Fibroblast of skin of back (primary cell): ENCODE results near the gene FBXO8.
A peak's percentile ranks its signal among the peaks of the same experiment; 100 is the strongest.
"Not testable (repeated sequence)": the region's sequence is repeated elsewhere in the genome, so short reads cannot be mapped to it uniquely, and the experiment has no call there.

Source experiments
- DNase-seq: peaks from one replicate; pipeline ENCODE4 v3.0.0-alpha.2; 2013

FBXO8 gene

DNA sequence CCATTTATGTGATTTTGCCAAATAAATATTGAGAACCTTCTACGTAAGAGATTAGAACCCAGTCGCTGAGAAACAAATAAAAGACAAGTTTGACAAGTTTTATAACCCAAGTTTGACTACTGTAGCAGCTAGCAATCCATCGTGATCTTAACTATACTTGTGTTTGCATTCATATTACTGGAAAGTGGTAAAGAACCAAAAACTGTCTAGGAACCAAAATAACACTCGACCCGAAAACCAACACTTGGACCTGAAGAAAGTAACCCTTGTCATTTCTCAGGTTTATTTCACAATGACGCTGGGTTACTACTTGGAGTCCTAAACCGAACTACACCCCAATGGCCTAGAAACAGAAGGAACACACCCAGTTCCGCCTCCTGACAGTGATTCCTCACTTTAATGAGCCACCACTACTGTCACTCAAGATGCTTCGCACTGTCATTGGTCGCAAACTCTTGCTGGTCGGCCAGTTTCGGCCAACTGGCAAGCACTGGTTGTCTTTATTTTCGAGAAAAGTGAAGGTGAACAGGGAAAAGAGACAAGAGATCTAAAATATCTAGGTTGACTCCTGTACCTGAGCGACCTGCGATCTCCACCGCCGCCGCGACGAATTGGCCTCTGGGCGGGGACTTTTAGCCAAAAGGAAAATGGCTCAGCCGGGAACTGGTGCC lies 496 bp downstream of the FBXO8 start:
- DNase-seq = peak; percentile 95

DNA sequence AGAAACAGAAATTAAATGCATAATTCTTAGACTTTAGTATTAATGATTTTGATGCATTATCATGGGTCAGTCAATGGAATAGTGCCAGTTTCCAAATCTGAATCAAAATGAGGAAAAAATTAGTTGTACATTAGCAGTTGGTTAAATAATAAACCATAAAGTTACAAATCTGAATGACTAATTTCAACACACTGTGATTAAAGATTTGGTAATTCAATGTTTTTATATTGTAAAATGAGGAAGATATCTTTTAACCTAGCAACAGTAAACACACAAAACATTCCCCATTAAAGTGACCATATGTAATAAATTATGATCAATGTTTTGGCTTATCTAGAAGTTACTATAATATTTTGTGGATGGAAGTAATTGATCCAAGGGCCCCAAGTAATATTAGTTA lies 1.6 kb downstream of the FBXO8 start:
- no peak for DNase-seq

DNA sequence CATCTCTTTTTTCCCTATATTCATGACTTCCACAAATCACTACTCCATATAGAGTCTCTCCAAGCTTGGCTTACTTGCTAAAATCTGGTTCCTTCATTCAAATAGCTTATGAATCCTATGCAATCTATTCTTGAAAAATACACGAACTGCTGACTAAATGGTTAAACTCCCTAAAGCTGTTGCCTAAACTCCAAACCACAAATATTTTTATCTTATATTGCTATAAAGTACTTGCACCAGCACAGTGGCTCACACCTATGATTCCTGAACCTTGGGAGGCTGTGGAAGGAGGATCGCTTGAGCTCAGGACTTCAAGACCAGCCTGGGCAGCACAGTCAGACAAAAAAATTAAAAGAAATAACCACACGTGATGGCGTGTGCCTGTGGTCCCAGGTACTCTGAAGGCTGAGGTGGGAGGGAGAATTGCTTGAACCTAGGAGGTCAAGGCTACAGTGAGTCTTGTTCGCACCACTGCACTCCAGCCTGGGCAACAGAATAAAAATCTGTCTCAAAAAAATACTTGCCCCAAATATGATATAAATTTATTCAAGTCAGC lies 2.2 kb downstream of the FBXO8 start:
- no peak for DNase-seq

DNA sequence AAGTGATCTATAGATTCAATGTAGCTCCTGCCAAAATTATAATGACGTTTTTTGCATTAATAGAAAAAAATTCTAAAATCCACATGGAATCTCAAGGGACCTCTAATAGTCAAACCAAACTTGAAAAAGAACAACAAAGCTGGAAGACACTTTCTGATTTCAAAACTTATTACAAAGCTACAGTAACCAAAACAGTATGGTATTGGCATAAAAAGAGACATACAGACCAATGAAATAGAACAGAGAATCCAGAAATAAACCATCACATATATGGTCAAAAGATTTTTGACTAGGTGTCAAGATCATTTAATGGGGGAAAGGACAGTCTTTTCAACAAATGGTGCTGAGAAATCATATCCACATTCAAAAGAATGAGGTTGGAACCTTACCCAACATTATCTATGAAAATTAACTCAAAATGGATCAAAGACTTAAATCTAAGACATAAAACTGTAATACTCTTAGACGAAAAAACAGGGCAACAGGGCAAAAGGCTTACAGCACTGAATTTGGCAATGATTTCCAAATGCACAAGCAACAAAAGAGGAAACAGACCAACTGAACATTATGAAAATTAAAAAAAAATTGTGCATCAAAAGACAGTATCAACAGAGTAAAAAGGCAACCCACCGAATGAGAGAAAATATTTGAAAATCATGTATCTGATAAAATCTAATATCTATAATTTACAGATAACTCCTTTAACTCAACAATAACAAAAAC lies 3.9 kb downstream of the FBXO8 start:
- no peak for DNase-seq

DNA sequence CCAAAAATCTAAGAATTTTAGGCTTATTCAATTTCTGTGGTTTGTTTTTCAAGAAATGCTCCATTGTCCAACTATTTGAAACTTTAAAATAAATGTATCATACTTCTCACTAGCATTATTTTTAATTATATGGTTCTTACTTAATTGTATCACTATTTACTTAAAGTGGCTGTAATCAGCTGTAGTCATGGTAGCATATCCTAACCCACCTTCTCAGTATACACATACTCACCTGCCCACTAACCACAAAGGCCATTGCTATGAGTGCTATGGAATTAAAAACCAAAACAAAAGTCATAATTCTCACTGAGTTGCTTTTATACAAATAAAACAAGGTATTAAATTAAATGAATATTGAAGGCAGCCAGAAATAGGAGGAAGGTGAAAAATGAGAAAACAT lies 5.0 kb downstream of the FBXO8 start:
- DNase-seq = no peak

DNA sequence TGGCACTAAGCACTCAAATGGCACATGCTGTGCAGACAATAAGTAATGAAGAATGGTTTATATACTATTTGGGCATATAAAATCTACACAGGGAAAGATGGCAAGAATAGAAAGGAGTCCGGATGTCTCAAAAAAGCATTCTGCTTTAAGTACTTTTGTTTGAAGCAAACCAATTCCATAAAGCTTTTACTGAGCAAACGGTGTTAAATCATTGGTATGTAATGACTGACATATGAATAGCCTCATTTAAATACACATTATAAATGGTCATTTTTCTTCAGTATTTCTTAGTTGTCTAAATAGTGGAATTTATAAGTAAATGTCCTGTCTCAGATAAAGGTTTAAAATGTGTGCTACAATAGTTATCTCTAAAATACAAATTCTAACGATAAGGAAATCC lies 6.0 kb downstream of the FBXO8 start:
- no peak for DNase-seq

DNA sequence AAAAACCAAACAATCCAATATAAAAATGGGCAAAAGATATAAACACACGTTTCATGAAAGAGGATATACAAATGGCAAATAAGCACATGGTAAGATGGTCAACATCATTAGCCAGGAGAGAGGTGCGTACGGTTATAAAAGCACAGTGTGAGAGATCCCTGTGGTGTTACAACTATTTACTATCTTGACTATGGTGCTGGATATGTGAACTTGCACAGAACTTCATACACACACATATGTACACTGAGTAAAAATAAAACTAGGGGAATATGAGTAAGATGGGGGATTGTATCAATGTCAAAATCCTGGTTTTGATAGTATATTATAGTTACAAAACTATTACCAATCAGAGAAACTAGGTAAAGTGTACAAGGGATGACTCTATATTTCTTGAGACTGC lies 8.4 kb downstream of the FBXO8 start:
- DNase-seq = no peak

DNA sequence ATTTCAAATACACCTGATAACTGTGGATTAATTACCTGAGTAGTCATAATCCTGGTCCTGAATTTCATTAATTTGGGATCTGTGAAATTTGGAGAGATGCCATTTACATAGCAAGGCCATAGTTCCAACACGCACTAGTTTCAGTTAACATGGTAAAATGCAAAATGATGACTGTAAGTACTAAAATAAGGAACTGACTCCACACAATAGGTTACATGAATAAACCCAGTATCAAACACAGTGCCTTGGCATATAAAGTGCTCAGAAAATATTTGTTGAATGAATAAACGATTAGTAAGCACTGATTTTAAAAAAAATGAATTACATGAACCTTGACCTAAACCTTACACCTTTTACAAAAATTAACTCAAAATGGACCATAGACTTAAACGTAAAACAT lies 9.0 kb downstream of the FBXO8 start:
- no peak for DNase-seq

DNA sequence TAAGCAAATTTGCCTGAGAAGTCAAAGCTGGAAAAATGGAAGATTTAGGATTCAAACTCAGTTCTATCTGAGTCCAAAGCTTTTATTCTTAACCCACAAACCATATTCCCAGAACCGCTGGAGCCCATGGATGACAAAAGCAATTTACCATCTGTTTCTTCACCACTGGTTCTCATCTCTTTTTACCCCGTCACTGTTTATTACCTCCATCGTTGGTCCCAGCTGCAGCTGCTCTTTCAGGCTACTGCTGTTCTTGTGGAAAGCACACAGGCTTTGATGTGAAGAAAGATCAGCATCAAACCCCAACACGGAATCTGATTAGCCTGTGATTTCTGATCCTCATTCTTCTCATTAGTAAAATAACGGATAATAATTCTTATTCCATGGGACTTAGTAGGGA lies 9.5 kb downstream of the FBXO8 start:
- no peak for DNase-seq

DNA sequence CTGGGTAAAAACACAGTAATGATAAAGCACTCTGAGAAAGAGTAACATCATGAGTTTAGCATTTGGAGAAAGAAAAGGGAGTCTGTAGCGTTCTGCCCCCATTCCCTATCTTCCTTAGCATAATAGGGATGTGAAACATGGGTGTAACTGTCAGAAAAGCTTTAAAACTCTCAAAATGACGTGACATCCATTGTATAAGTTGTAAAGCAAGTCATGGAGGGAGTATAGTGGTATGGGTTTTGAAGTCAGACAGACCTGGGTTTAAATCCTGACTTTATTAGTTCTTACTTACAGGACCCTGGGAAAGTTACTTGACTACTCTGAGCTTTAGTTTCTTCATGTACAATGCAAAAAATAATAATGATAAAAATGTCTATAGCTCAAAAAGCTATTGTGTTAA lies 17.1 kb downstream of the FBXO8 start:
- no peak for DNase-seq

DNA sequence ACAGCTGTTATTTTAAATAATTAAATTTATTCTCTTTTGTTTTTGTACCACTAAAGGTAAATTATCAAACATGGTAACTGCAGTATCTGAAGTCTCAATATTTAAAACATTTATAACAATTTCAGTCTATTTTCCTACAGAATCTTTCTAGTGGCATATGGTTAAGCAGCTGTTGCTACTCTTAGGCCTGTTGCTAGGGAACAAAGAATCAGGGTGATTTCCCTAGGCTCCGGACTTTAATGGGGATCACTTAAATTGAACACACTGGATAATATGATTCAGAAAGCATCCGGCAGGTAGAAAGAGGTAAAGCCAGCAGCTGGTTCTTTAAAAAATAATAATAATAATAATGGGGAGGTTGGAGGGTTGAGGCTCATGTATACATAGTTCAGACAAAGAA lies 17.6 kb downstream of the FBXO8 start:
- DNase-seq = no peak

DNA sequence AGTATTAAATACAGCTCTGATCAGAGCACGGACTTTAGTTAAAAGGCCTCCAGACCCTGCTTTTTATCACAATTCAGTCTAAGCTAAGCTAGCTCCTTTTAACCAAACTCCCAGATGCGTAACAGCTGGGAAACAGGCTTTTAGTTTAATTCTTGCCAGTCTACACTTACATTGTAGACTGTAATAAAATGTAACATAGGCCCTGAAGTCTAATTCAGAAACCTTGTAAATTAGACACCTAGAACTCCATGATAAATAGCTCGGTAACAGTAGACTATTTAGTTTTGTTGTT lies 20.1 kb downstream of the FBXO8 start:
- DNase-seq = no peak

DNA sequence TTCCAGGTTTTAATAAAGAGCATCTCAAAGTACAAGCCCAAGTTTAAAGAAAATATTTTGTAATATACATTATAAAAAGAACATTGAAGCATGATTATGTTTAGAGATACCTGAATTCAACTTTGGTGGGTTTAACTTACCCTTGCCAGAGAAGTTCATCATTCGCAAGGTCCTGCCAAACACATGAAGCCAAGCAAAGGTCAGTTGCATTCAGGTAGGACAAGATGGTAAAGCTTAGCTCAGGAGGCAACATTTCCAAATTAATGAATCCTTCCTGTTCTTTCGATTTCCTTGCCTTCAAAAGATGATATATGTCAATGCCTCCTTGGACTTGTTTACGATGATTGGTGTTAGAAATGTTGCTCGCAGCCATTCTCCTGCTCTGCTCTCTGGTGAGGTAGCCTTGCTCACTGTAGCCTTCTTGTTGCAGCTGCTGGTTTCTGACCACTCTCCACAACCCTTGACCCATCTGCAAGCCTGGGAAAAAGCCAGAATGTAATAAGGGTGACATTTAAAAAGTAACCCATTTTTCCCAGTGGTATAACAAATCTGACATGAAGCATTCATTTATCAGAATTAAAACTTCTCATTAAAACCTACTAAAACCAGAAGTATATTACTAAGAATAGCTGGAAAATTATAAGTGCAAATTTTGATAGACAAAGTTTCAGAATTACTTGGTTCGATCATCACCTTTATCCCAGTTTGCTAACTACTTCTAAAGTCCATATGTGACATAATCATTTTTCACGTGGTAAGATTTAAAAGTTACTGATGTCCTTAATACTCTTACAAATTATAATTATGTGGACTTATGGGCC lies 20.6 kb downstream of the FBXO8 start:
- no peak for DNase-seq

DNA sequence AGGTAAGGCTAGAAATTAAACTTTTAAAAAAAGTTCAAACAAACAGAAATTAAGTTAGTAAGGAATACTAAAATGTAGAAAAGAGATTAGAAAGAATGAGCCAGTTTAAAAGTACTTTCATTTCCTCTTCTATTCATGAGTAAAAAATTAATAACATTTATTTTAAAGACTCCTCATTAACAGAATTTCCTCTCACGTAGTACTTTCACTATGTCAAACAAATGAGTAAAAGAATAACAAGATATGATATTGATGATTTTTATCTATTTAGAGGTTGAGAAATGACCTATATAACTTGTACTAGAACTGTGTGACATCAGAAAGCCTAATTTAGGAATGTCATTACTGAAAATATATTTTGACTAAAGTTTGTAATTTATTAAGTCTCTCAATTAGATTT lies 22.0 kb downstream of the FBXO8 start:
- not testable (repeated sequence) for DNase-seq

DNA sequence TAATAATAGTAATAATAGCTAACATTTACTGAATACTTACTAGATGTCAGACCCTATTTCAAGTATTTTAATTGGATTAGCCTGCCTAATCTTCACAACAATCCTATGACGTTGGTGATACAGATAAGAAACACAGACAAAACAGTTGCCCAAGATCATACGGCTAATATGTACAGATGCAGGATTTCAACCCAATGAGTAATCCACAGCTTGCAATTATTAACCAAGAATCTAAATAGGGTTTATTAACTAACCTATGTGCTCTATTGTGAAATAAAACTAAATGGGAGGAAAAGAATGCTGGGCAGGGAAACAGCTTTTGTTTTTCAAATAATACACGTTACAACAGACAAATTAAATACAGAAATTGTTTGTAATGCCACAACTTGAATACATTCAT lies 23.4 kb downstream of the FBXO8 start:
- no peak for DNase-seq

DNA sequence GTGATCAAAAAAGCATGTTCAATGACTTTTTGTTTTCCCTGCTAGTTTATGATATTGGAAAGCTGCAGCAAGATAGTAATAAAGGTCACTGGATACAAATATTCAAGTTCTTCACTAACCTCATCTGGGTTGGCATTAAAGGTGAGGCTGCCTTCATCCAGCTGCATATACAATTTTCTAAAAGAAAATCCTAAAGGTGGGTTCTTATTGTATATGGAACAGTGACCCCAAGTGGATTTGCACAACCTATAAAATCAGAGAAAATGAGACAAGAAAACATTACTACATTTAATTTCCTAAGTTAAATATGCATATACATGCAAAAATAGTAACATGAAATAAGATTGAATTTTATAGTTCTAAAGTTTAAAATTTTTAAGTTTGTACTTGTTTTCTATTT lies 23.9 kb downstream of the FBXO8 start:
- DNase-seq = no peak

DNA sequence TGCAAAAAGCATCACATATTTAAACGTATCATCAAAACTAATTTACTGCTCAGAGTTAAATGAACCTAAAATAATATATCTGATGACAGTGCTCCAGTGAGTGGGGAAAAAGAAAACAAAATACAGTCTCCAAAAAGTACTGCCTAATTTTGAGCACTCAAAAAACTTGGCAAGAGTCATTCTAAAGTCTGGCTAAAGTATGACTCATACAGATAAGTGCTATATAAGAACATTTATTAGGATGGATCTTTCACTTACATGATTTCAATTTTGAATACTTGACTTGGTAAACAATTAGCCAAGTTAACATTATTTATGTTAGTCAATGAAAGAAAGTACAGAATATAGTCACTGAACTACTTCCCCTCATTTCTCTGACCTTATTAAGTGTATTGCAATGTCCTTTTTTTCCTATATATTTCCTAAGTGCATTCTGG lies 27.2 kb downstream of the FBXO8 start:
- DNase-seq = peak; percentile 45

DNA sequence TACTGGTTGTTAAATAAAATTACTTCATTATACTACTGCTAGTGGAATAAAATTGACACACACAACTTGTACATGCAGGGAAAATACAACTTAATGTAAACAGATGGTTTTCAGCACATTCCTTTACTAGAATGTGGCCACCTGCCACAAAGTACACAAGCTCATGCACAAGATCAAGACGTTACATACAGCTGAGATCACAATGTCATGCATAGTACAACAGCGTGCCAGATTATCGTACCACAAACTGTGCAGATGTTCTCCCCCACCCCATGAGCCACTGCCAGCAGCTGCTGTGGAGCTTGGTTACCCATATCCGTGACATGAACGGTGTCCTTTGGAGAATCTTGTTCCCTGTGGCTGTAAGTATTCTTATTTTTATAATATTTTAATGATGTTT lies 27.7 kb downstream of the FBXO8 start:
- DNase-seq = peak; percentile 31

DNA sequence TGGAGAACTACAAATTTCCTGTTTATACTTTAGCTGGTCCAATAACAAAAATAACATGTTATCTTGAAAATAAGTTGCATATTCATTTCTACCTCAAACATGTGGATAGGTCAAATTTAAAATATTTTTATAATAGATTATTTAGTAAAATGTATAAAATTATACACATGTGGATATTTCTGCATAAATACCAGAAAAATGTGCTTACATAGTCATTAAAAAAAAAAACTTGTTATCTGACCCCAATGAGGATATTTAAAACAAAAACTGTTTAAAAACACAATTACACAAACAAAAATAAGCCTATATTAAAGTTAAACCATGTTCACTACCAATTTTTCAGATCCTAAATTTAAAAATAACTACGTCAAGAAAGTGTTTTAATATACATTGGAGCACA lies 28.1 kb downstream of the FBXO8 start:
- DNase-seq = no peak

DNA sequence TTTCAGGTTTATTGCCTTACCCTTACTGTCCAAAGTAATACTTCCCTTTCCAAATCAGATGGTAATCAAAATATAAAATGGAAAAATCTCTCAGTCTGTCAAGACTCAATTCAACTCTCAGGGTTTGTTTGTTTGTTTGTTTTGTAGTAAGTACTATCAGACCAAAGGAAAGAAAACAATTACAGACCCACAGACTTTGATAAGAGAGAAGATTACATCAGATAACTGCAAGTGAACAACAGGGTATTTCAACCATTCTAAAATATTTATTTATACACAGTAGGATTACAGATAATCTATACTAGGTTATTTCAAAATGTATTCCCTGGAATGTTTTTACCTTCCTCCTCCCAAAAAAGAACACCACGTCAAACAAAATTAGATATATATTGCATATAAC lies 28.9 kb downstream of the FBXO8 start:
- no peak for DNase-seq

DNA sequence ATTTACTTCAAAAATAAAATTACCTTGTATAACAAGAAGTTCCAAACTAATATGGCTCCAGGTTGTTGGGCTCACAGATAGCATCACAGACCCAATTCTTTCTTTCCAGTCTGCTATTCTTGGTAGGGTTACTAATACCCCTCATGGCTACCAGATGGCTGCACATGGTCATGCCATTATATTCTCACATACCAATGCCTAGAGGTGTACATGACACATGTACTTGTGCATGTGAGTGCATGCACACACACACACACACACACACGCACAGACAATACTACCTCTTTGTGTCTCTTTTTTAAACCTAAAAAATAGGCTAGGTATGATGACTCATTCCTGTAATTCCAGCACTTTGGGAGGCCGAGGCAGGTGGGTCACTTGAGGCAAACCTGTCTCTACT lies 31.1 kb downstream of the FBXO8 start:
- no peak for DNase-seq

DNA sequence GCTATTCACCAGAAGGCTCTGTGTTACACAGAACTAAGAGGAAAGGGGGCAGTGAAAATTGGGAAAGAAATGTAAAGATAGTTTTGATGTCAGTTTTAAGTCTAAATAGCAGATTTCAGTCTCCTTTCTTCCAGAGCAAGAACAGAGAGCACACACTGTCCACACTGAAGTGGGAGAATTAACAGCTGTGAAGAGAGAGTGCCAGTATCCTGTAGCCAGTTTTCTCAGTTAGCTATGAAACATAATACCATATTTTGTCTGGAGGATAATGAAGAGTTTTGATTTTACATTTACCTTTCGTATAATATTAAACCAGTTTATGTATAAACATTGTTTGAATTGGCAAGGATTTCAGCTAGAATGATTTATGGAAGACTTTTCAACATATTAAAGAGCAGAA lies 35.1 kb downstream of the FBXO8 start:
- DNase-seq = no peak

DNA sequence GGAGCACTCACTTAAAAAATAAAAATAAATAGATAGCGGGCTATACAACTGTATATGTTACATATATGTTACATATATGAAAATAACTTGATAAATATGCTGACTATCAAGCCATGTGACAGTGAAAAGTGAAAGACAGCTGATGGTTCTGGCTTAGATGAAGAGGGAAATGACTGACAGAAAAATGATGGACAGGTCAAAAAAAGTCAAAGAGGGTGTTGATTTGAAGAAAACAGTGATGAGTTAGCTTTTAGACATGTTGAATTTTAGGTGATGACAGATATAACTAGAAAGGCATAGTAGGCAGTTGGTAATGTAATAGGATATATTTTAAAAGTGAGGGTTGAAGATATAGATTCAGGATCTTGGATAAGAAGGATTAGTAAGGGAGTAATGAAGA lies 37.8 kb downstream of the FBXO8 start:
- DNase-seq = no peak

DNA sequence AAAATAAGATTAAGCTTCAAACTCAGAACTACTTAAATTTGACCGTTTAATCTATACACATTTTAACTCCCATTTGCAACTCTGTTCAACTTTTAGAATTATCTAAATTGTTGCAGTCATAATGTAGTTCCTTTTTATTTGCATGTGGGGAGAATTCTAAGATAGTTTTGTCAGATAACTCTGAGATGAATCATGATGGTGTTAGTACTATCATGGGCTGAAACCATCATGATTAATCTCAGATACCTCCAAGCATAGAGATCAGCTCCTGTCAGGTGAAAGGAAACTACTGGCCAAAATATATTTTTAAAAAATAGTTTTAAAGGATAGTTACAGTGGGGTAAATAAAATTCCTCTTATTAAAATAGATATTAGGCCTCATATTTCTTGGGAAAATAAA lies 39.0 kb downstream of the FBXO8 start:
- DNase-seq = peak; percentile 21
